DOHH2 (cell line): ENCODE results near the gene ACO1.

Source experiments
- H3F3A ChIP-seq: fragments of 200-600 bp; sonication (generic), shearing (Covaris generic); 2 replicates; pipeline ENCODE4 v1.6.0; 2016; ENCODE audit warnings: antibody characterized with exemption, mild to moderate bottlenecking; ENCODE audit not compliant: control insufficient read depth, insufficient read depth
- H3K27ac ChIP-seq: fragments of 200-600 bp; sonication (generic); 2 replicates; pipeline ENCODE4 v1.5.1; 2014; ENCODE audit warnings: low read depth, mild to moderate bottlenecking, low read length, moderate library complexity
- H3K27me3 ChIP-seq: fragments of 200-600 bp; sonication (generic); 2 replicates; pipeline ENCODE4 v1.6.1; 2014; ENCODE audit warnings: mild to moderate bottlenecking, low read length, mixed read lengths; ENCODE audit not compliant: control insufficient read depth
- H3K36me3 ChIP-seq: fragments of 200-600 bp; sonication (generic); 2 replicates; pipeline ENCODE4 v1.6.1; 2014; ENCODE audit warnings: mild to moderate bottlenecking, low read length, moderate library complexity, mixed read lengths; ENCODE audit not compliant: control insufficient read depth
- H3K4me1 ChIP-seq: fragments of 200-600 bp; sonication (generic); 2 replicates; pipeline ENCODE4 v1.6.1; 2014; ENCODE audit warnings: mild to moderate bottlenecking, low read length, mixed read lengths; ENCODE audit not compliant: control insufficient read depth
- H3K4me2 ChIP-seq: fragments of 200-600 bp; sonication (generic); 2 replicates; pipeline ENCODE4 v1.6.0; 2014; ENCODE audit warnings: mild to moderate bottlenecking, low read length, moderate library complexity
- H3K4me3 ChIP-seq: fragments of 200-600 bp; sonication (generic); 2 replicates; pipeline ENCODE4 v1.5.1; 2014; ENCODE audit warnings: mild to moderate bottlenecking, low read length, mixed read lengths
- H3K79me2 ChIP-seq: fragments of 200-600 bp; sonication (generic); 2 replicates; pipeline ENCODE4 v1.6.1; 2014; ENCODE audit warnings: mild to moderate bottlenecking, low read length, mixed read lengths; ENCODE audit not compliant: control insufficient read depth
- H3K9me2 ChIP-seq: fragments of 200-600 bp; sonication (generic); replicated peaks from 2 replicates; pipeline ENCODE4 v1.6.1; 2014; ENCODE audit warnings: mild to moderate bottlenecking, low read length, mixed read lengths; ENCODE audit not compliant: control insufficient read depth
- H3K9me3 ChIP-seq: fragments of 200-600 bp; sonication (generic); 2 replicates; pipeline ENCODE4 v1.6.1; 2014; ENCODE audit warnings: antibody characterized with exemption, low read length, mixed read lengths; ENCODE audit not compliant: control insufficient read depth, insufficient read depth
- H4K20me1 ChIP-seq: fragments of 200-600 bp; sonication (generic); 2 replicates; pipeline ENCODE4 v1.6.0; 2014; ENCODE audit warnings: low read depth, mild to moderate bottlenecking, antibody characterized with exemption, low read length, moderate library complexity; ENCODE audit not compliant: control insufficient read depth, insufficient read depth
- EZH2phosphoT487 ChIP-seq: fragments of 200-600 bp; sonication (generic); IDR thresholded peaks from 2 replicates; pipeline ENCODE4 v1.6.1; 2017; ENCODE audit warnings: borderline replicate concordance, mild to moderate bottlenecking, antibody characterized with exemption, low read length, moderate library complexity, mixed read lengths
- TF ChIP-seq, protein P1 (sequence below): fragments of 200-600 bp; sonication (generic); IDR thresholded peaks from one replicate; pipeline ENCODE4 v1.5.1; 2014; ENCODE audit warnings: antibody characterized with exemption, mild to moderate bottlenecking, low read depth, low read length; ENCODE audit not compliant: poor library complexity, severe bottlenecking

Gene ACO1

GRCh38 chr9:32389365-32389764, 4.9 kb downstream of the ACO1 start:
- Histone ChIP-seq H3K9me2 (no peaks in the 10 kb centered on the region), H3F3A (no peaks in the 10 kb centered on the region), H3K79me2 (no peaks in the 10 kb centered on the region), H3K4me3 (no peak overlapping the region), H4K20me1 (no peaks in the 10 kb centered on the region), H3K4me2 (no peak overlapping the region), H3K27ac (no peak overlapping the region), H3K4me1 (peaks cover 6% of the 10 kb centered on the region; the same call in 1 of the 2 replicates), H3K36me3 (no peaks in the 10 kb centered on the region), H3K9me3 (no peaks in the 10 kb centered on the region), H3K27me3 (peaks cover 12% of the 10 kb centered on the region)
- TF ChIP-seq, protein P1, sequence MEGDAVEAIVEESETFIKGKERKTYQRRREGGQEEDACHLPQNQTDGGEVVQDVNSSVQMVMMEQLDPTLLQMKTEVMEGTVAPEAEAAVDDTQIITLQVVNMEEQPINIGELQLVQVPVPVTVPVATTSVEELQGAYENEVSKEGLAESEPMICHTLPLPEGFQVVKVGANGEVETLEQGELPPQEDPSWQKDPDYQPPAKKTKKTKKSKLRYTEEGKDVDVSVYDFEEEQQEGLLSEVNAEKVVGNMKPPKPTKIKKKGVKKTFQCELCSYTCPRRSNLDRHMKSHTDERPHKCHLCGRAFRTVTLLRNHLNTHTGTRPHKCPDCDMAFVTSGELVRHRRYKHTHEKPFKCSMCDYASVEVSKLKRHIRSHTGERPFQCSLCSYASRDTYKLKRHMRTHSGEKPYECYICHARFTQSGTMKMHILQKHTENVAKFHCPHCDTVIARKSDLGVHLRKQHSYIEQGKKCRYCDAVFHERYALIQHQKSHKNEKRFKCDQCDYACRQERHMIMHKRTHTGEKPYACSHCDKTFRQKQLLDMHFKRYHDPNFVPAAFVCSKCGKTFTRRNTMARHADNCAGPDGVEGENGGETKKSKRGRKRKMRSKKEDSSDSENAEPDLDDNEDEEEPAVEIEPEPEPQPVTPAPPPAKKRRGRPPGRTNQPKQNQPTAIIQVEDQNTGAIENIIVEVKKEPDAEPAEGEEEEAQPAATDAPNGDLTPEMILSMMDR = no peak
- no peak for TF ChIP-seq EZH2phosphoT487

DNA sequence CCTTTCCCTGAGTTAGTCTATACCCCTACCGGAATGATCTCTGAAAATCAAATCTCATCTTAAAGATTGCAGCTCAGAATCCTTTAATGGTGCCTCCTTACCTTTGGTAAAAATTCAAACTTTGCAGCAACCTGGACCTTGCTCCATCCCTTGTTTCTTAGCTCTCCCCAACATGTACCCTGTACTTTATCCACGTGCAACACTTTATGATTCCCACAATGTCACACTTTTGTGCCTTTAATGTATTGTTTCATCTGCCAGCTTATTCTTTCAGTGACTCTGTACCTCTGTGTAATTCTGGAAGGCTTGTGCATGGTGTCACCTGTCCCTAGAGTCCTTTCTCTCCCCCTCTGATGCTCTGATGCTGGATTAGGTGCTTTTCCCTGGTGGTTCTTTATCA, 9.5 kb downstream of the ACO1 start:
- H3K27me3 ChIP-seq = no peaks in the 10 kb centered on the region
- H3K9me3 ChIP-seq = no peaks in the 10 kb centered on the region
- no peak overlapping the region for H3K4me2 ChIP-seq
- H3K9me2 ChIP-seq = no peaks in the 10 kb centered on the region
- H3K4me3 ChIP-seq = no peak overlapping the region
- TF ChIP-seq, protein P1 = no peak
- no peak for TF ChIP-seq EZH2phosphoT487
- no peaks in the 10 kb centered on the region for H3F3A ChIP-seq
- H3K4me1 ChIP-seq = no peaks in the 10 kb centered on the region
- no peaks in the 10 kb centered on the region for H3K36me3 ChIP-seq
- no peaks in the 10 kb centered on the region for H3K79me2 ChIP-seq
- H4K20me1 ChIP-seq = no peaks in the 10 kb centered on the region
- H3K27ac ChIP-seq = no peak overlapping the region

DNA sequence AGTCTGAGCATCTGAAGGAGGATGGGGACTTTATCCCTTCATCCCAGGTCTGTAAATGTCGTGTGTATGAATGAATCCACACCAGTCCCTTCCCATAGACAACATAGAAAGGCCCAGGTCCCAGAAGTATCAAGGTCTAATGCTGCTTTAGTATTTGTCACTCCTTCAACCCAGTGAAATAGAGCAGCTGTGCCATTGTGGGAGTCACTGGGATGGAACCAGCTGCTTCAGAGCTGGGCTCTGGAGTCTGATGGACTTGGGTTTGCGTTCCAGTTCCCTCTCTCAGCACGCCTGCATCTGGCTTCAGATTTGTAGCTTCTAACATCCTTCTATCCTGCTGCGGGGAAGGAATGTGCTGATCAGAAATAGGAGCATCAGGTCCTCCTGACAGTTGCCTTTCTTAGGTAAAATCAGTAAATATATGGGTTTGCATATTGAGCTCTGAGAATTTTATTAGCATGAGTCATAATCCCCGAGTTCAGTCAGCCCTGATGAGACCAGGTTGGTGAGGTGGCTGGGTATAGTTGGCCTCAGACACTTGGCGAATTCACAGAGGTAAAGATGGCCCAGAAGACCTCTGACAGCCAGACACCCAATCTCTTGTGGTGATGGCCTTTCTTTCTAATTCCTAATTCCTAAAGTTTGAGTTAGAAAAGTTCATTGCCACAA, 10.1 kb downstream of the ACO1 start:
- Histone ChIP-seq H3K4me2 (no peak overlapping the region), H3K9me2 (no peaks in the 10 kb centered on the region), H3K79me2 (no peaks in the 10 kb centered on the region), H3K27ac (no peak overlapping the region), H3K27me3 (0 out of 2 replicates have a peak, but pooled peaks cover 3% of the 10 kb centered on the region), H4K20me1 (no peaks in the 10 kb centered on the region), H3K36me3 (no peaks in the 10 kb centered on the region), H3K4me1 (no peaks in the 10 kb centered on the region), H3F3A (no peaks in the 10 kb centered on the region), H3K9me3 (no peaks in the 10 kb centered on the region), H3K4me3 (no peak overlapping the region)
- TF ChIP-seq EZH2phosphoT487 = no peak
- TF ChIP-seq, protein P1 = no peak
